Measurements from ENCODE around the gene IGDCC3. TPM values are rescaled to one million over a fixed set of nuclear protein-coding genes. Genes with fewer than 3 reads are reported as not detected.

IGDCC3 gene
- polyA plus RNA-seq, 6 donors from 2014 or later = not detected

DNA sequence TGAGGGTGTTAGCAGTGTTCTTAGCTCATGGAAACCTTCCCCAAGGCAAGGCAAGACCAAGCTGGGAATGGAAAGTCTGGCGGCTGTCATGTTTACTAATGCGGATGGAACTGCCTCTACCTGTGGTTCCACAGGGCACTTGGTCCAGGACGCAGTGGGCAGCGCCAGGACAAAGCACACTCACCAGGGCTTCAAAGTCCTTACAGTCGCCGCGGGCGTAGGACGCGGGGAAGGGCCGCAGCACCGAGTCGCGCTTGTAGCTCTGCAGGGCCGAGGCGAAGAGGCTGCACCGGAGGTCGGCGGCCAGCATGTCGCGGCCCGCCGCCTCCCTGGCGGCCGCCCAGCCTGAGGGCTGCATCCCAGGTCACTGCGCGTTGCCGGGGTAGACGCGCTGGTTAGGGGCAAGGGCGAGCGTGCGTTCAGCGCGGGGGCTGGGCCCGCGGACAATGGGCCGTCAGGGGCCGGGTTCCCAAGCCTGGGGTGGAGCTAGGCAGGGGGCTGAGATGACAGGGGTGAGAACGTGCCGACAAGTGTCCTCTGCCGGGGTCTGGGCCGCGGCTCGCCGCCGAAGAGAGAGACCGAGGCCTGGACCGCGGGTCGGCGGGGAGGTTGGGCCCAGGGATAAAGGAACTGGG, 91.6 kb downstream of the IGDCC3 start:
- Mint-ChIP-seq H3K27me3 (no peaks in the 10 kb centered on the region), H3K4me3 (peak overlapping the region; percentile 82 to 95 (median 91)), H3K27ac (peak overlapping the region; percentile 83 to 95 (median 88)), H3K36me3 (no peaks in the 10 kb centered on the region), H3K9me3 (no peaks in the 10 kb centered on the region), H3K4me1 (peaks cover 17 to 45% (median 28%) of the 10 kb centered on the region in 3 donors)
- DNase-seq = no peak
- peak; percentile 17 to 20 for ATAC-seq (ENCODE audit: low read depth in 2 of 2)

DNA sequence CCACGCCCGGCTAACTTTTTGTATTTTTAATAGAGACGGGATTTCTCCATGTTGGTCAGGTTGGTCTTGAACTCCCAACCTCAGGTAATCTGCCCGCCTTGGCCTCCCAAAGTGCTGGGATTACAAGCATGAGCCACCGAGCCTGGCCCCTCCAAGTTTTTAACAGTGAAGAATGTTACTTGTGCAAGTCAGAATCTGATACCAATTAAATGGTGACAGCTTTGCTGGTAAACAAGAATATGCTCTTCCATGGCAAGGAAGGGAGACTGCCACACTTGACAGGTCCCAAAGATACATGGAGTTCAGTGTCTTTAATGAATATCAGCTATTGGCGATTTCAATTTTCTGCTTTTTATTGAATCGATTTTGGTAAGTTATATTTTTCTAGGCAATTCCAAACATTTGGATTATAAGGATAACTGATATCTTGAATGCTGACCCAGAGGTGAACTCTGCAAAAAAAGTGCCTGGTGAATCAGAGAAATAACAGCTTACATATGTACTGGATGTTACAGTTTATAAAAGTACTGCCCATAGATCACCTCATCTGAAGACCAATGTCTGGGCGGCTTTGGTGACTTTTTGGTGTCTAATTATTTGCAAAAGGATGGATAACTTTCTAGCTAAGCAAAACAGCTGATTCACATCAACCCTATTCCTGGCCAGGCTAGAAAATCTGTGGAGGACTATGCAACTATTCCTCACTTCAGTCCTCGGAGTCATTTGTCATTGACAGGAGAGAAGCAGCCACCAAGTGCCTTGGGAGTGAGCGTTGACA, 92.3 kb downstream of the IGDCC3 start:
- no peaks in the 10 kb centered on the region for H3K27me3 Mint-ChIP-seq
- H3K4me1 Mint-ChIP-seq = peaks cover 18 to 50% (median 33%) of the 10 kb centered on the region in 3 donors
- ATAC-seq (ENCODE audit: low read depth in 2 of 2) (no peak), DNase-seq (no peak)
- H3K36me3 Mint-ChIP-seq = no peaks in the 10 kb centered on the region
- H3K4me3 Mint-ChIP-seq = peak overlapping the region; percentile 82 to 95 (median 91)
- peak overlapping the region; percentile 83 to 95 (median 88) for H3K27ac Mint-ChIP-seq
- H3K9me3 Mint-ChIP-seq = no peaks in the 10 kb centered on the region

DNA sequence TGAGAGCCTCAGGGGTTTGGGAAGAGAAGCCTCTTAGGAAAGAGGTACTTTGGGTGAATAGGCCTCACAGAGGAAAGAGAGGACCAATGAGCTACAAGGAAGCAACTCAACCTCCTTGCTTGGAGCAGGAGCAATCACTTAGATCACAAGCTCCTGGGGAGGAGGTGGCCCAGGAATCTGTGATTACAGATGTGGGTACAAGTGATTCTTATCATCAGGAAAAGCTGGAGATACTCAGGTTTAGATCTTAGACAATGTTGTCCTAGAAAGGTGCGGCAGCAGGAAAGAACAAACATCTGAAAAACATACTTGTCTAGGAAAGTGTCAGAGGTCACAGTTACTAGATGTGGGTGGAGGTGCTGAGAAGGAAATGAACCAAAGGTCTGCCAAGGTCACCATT, 99.3 kb downstream of the IGDCC3 start:
- Mint-ChIP-seq H3K9me3 (no peaks in the 10 kb centered on the region), H3K4me1 (peaks cover 23 to 32% (median 27%) of the 10 kb centered on the region in 3 donors), H3K27ac (peak overlapping the region in 1 of 6 donors; percentile 68)

More for the DNA sequence above, 99.3 kb downstream of the IGDCC3 start:
- H3K36me3 Mint-ChIP-seq = peaks cover 0 to 5% of the 10 kb centered on the region in 2 donors
- H3K4me3 Mint-ChIP-seq = no peak overlapping the region
- no peak for DNase-seq
- H3K27me3 Mint-ChIP-seq = no peaks in the 10 kb centered on the region
- ATAC-seq (ENCODE audit: low read depth in 2 of 2) = no peak

Other genes starting within 250 kb of the IGDCC3 start
- gene PDCD7, start 244.2 kb downstream of the IGDCC3 start, polyA plus RNA-seq (ENCODE audit: low read depth in 6 of 6) = 10 to 100 TPM in 5 of 6 donors, 1 to 10 TPM in 1; 7.7 to 20.7 (median 14.5) TPM
- gene CLPX, start 192.7 kb downstream of the IGDCC3 start, polyA plus RNA-seq (ENCODE audit: low read depth in 6 of 6) = 10 to 100 TPM; 21.1 to 33.5 (median 29.6) TPM
- gene CILP, start 166.5 kb downstream of the IGDCC3 start, polyA plus RNA-seq (ENCODE audit: low read depth in 6 of 6) = not detected
- 10 to 100 TPM; 18.6 to 32.9 (median 27.6) TPM for gene PARP16, start 91.1 kb downstream of the IGDCC3 start, polyA plus RNA-seq (ENCODE audit: low read depth in 6 of 6)
- gene RNU5A-1, start 82.0 kb downstream of the IGDCC3 start, polyA plus RNA-seq (ENCODE audit: low read depth in 6 of 6) = not detected
- not detected for gene RNU5B-1, start 73.3 kb downstream of the IGDCC3 start, polyA plus RNA-seq (ENCODE audit: low read depth in 6 of 6)
- not detected for gene IGDCC4, start 44.9 kb upstream of the IGDCC3 start, polyA plus RNA-seq (ENCODE audit: low read depth in 6 of 6)
- 10 to 100 TPM; 40.6 to 98.5 (median 48.3) TPM for gene DPP8, start 139.7 kb upstream of the IGDCC3 start, polyA plus RNA-seq (ENCODE audit: low read depth in 6 of 6)
- gene HACD3, start 152.5 kb upstream of the IGDCC3 start, polyA plus RNA-seq (ENCODE audit: low read depth in 6 of 6) = 10 to 100 TPM; 15.0 to 25.8 (median 23.7) TPM
- gene INTS14, start 233.1 kb upstream of the IGDCC3 start, polyA plus RNA-seq (ENCODE audit: low read depth in 6 of 6) = 10 to 100 TPM; 15.1 to 27.4 (median 22.6) TPM
- 1 to 10 TPM in 5 of 6 donors, not detected in 1; 2.3 to 3.7 (median 2.7) TPM for gene SLC24A1, start 243.9 kb upstream of the IGDCC3 start, polyA plus RNA-seq (ENCODE audit: low read depth in 6 of 6)